Esophagus (tissue), 2 donors: ENCODE measurements around the gene DAPK1. TPM values are rescaled to one million over a fixed set of nuclear protein-coding genes. Genes with fewer than 3 reads are reported as not detected.

Experiments
- H3K27ac ChIP-seq, 2 donors: one replicate each; pipeline ENCODE4 v1.5.1; 2013; ENCODE audit warnings: low read depth in 2 of 2, mild to moderate bottlenecking in 2 of 2, inconsistent platforms in 1 of 2, low read length in 1 of 2, moderate library complexity in 1 of 2
- H3K27me3 ChIP-seq, 2 donors: one replicate each; pipeline ENCODE4 v1.6.1; 2013; ENCODE audit warnings: low read length in 2 of 2, control low read depth in 1 of 2, mild to moderate bottlenecking in 1 of 2; ENCODE audit not compliant: insufficient read depth in 2 of 2, control insufficient read depth in 1 of 2
- H3K36me3 ChIP-seq, 2 donors: one replicate each; pipeline ENCODE4 v1.6.1; 2013; ENCODE audit warnings: low read length in 1 of 2; ENCODE audit not compliant: control insufficient read depth in 2 of 2, insufficient read depth in 2 of 2
- H3K4me1 ChIP-seq, 2 donors: one replicate each; pipeline ENCODE4 v1.6.1; 2013; ENCODE audit warnings: low read length in 1 of 2; ENCODE audit not compliant: control insufficient read depth in 2 of 2, insufficient read depth in 2 of 2
- H3K4me3 ChIP-seq, 2 donors: one replicate each; pipeline ENCODE4 v1.5.1; 2013; ENCODE audit warnings: low read length in 2 of 2, mild to moderate bottlenecking in 2 of 2, low read depth in 1 of 2, moderate library complexity in 1 of 2
- H3K9me3 ChIP-seq, 2 donors: one replicate each; pipeline ENCODE4 v1.6.1; 2013; ENCODE audit warnings: mild to moderate bottlenecking in 2 of 2, low read depth in 1 of 2, low read length in 1 of 2, moderate library complexity in 1 of 2; ENCODE audit not compliant: control insufficient read depth in 2 of 2, insufficient read depth in 1 of 2
- WGBS, 2 donors: extraction: QIAGEN DNeasy Blood & Tissue Kit; methylation state at CpG; one replicate each; pipeline ENCODE4 v1.1.7; 2013; 5-methylcytosine and 5-hydroxymethylcytosine counted together
- polyA plus RNA-seq, 2 donors: library from polyadenylated mRNA; stranded (reverse); fragments of 200-250 nt; gene quantifications; one replicate each; pipeline ENCODE4 v1.2.3, GENCODE V29; 2013
- donor health status: healthy with polysubstance abuse.
- donor health status: Bipolar disorder and iron deficiency.

The DAPK1 gene
- polyA plus RNA-seq, 2 donors, result 1.7 to 2.9 TPM

- Histone ChIP-seq H3K27me3 (no peaks in the 10 kb centered on the region), H3K9me3 (no peaks in the 10 kb centered on the region), H3K27ac (no peak overlapping the region), H3K4me1 (no peaks in the 10 kb centered on the region), H3K4me3 (no peak overlapping the region), H3K36me3 (no peaks in the 10 kb centered on the region)
- 83 to 87% methylated on average over 2 of the region's 2 CpGs for WGBS, 2 donors
Measured at GRCh38 chr9:87471746-87472145, 25.9 kb upstream of the DAPK1 start.

- Histone ChIP-seq H3K27me3 (no peaks in the 10 kb centered on the region), H3K4me3 (no peak overlapping the region), H3K4me1 (no peaks in the 10 kb centered on the region), H3K9me3 (no peaks in the 10 kb centered on the region), H3K36me3 (no peaks in the 10 kb centered on the region), H3K27ac (no peak overlapping the region)
- 49 to 60% methylated on average over 2 of the region's 2 CpGs for WGBS, 2 donors
Measured at GRCh38 chr9:87475463-87475862, 22.2 kb upstream of the DAPK1 start.

GRCh38 chr9:87478226-87478992 is 19.3 kb upstream of the DAPK1 start:
- Histone ChIP-seq H3K4me3 (no peak overlapping the region), H3K27me3 (no peaks in the 10 kb centered on the region), H3K4me1 (no peaks in the 10 kb centered on the region), H3K9me3 (no peaks in the 10 kb centered on the region), H3K36me3 (no peaks in the 10 kb centered on the region), H3K27ac (no peak overlapping the region)
- 91 to 92% methylated on average over 7 of the region's 7 CpGs for WGBS, 2 donors

GRCh38 chr9:87479801-87480201 is 17.9 kb upstream of the DAPK1 start:
- Histone ChIP-seq H3K36me3 (no peaks in the 10 kb centered on the region), H3K27ac (no peak overlapping the region), H3K27me3 (no peaks in the 10 kb centered on the region), H3K4me1 (no peaks in the 10 kb centered on the region), H3K9me3 (no peaks in the 10 kb centered on the region), H3K4me3 (no peak overlapping the region)
- 68 to 78% methylated on average over 4 of the region's 4 CpGs for WGBS, 2 donors

- Histone ChIP-seq H3K27me3 (no peaks in the 10 kb centered on the region), H3K36me3 (no peaks in the 10 kb centered on the region), H3K4me1 (no peaks in the 10 kb centered on the region), H3K27ac (no peak overlapping the region), H3K9me3 (no peaks in the 10 kb centered on the region), H3K4me3 (no peak overlapping the region)
- 62 to 63% methylated on average over 4 of the region's 4 CpGs for WGBS, 2 donors
Measured at GRCh38 chr9:87481890-87482855, 15.5 kb upstream of the DAPK1 start.

GRCh38 chr9:87490225-87490624 is 7.4 kb upstream of the DAPK1 start:
- no peak overlapping the region for H3K4me3 ChIP-seq
- H3K9me3 ChIP-seq, result no peaks in the 10 kb centered on the region
- no peaks in the 10 kb centered on the region for H3K4me1 ChIP-seq
- no peaks in the 10 kb centered on the region for H3K27me3 ChIP-seq
- no peaks in the 10 kb centered on the region for H3K36me3 ChIP-seq
- no peak overlapping the region for H3K27ac ChIP-seq

- H3K27ac ChIP-seq, result no peak overlapping the region
- H3K4me1 ChIP-seq, result no peaks in the 10 kb centered on the region
- H3K36me3 ChIP-seq, result no peaks in the 10 kb centered on the region
- no peak overlapping the region for H3K4me3 ChIP-seq
- no peaks in the 10 kb centered on the region for H3K27me3 ChIP-seq
- no peaks in the 10 kb centered on the region for H3K9me3 ChIP-seq
Measured at GRCh38 chr9:87490907-87491306, 6.8 kb upstream of the DAPK1 start.

- H3K9me3 ChIP-seq, result no peaks in the 10 kb centered on the region
- H3K4me1 ChIP-seq, result no peaks in the 10 kb centered on the region
- H3K4me3 ChIP-seq, result no peak overlapping the region
- no peak overlapping the region for H3K27ac ChIP-seq
- H3K36me3 ChIP-seq, result no peaks in the 10 kb centered on the region
- H3K27me3 ChIP-seq, result no peaks in the 10 kb centered on the region
- 68 to 70% methylated on average over 3 of the region's 3 CpGs for WGBS, 2 donors
Measured at GRCh38 chr9:87491523-87491922, 6.1 kb upstream of the DAPK1 start.

GRCh38 chr9:87492642-87493041 is 5.0 kb upstream of the DAPK1 start:
- H3K9me3 ChIP-seq, result no peaks in the 10 kb centered on the region
- H3K27me3 ChIP-seq, result no peaks in the 10 kb centered on the region
- no peak overlapping the region for H3K27ac ChIP-seq
- 51 to 64% methylated on average over 3 of the region's 3 CpGs for WGBS, 2 donors
- peaks cover 0 to 2% of the 10 kb centered on the region in 2 donors for H3K4me1 ChIP-seq
- no peak overlapping the region for H3K4me3 ChIP-seq
- no peaks in the 10 kb centered on the region for H3K36me3 ChIP-seq
